C1 segment of cervical spinal cord (tissue), 14 donors: ENCODE data around the gene G0S2.

Experiments
- DNase-seq, 14 donors: peaks; one replicate each; lab custom pipeline; 2025; lab: John Stamatoyannopoulos, UW

The G0S2 gene

GRCh38 chr1:209715314-209715713 lies 40.1 kb downstream of the G0S2 start:
- DNase-seq = no peak

DNA sequence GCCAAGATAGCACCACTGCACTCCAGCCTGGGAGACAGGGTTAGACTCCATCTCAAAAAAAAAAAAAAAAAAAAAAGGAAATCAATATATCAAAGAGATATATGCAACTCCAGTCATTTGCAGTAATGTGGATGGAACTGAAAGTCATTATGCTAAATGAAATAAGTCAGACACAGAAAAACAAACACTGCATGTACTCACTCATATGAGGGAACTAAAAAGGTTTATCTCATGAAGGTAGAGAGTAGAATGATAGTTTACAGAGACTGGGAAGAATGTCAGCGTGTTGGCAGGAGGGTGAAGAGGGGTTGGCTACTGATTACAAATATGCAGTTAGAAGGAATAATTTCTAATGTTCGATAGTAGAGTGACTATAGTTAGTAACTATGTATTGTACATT lies 42.6 kb downstream of the G0S2 start:
- no peak for DNase-seq

- no peak for DNase-seq
These were observed 45.1 kb downstream of the G0S2 start for GRCh38 chr1:209720326-209720725.

DNA sequence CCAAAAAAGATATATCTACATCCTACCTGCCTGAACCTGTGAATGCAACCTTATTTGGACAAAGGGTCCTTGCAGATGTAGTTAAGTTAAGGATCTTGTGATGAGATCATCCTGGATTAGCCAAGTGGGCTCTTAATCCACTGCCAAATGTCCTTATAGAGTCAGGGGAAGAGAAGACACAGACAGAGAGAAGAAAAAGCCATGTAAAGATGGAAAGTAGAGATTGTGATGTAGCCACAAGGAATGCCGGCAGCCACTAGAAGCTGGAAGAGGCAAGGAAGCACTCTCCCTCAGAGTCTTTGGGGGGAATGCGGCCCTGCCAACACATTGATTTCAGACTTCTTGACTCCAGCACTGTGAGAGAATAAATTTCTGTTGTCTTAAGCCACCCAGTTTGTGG lies 45.6 kb downstream of the G0S2 start:
- DNase-seq = no peak

DNA sequence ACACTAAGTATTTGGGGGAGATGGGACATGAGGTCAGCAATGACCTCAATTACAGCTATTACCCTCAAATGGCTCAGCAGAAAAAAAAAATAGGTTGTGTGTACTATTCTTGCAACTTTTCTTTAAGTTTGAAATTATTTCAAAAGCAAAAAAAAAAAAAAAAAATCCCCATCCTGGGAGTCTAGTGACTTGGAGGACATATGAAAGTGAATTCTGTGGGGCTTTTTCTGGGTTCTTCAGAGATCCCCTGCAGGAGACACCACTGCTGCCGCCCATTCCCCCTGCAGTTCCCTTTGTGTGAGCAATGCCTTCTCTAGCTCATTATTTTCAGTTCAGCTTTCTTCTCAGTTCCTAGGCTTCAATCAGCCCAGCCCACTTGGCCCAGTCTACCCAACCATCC lies 46.1 kb downstream of the G0S2 start:
- DNase-seq = no peak

DNA sequence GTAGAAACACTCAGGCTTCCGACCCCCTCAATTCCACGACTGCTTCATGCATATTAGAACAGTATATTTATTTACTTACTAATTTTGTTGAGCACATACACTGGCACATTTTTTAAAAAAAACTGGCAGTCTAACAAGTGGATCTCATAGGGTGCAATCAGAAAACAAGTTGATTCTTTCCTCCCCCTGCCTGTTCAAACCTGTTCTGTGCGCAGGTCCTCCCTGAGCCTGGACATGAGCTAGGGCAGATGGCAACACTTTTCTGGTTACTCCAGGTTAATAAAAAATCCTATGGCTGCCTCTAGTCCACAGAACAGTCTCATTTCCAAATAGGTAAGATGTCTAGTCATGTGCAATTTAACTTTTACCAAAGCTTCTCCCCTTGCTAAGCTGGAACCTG lies 48.1 kb downstream of the G0S2 start:
- no peak for DNase-seq

DNA sequence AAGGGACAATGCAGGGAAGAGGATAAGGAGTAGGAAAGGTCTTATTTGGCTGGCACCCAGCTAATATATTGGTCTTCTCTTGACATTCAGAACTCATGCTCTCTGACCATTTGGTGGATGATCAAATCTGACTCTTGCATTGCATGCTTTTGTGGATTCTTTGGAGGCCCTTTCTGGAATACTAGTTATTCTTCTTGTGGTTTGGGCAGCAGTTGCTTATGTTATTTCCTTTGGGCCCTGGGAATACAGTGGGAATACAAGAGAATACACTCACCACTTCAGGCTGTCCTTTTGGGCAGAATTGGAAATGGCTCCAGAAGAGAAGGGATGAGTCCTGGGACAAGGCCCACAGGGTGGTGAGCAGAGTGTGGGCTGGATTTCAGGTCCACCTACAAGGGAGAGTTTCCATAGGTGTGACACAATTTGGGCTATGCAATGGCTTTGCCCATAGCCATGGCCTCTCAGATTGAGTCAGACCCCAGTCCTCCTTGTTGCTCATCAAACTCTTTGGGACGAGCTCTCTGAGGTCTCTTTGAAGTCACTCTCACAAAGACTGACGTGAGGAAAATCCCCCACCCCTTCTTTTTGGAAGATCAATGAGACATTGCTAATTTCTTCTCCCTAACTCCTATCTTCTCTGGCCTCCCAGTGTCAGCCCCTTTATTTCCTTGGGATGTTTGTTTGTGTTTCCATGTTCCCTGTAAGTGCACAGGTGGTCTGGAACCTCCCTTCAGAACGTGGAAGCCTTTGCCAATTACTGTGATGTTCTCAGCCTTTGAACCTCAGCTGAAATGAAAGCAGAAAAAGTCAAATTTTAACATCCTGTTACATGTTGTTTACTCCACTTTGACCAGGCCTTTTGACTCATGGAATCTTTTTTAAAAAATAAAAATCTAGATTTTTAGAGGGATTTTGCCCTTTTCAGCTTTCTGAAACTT lies 48.8 kb downstream of the G0S2 start:
- DNase-seq = no peak
